ENCODE measurements around the gene TRAK1.

TRAK1 gene

GRCh38 chr3:42119561-42120355, 28.6 kb downstream of the TRAK1 start:
- in situ Hi-C loops (cut with MboI; ENCODE audit: low sequenced_read_pairs), result no loop called here

GRCh38 chr3:42120866-42121265, 29.7 kb downstream of the TRAK1 start:
- in situ Hi-C loops (cut with MboI; ENCODE audit: low sequenced_read_pairs), result no loop called here

- in situ Hi-C loops (cut with MboI; ENCODE audit: low sequenced_read_pairs), result no loop called here
Measured at GRCh38 chr3:42122261-42123011, 31.3 kb downstream of the TRAK1 start.

- in situ Hi-C loops (cut with MboI; ENCODE audit: low sequenced_read_pairs), result no loop called here
Measured at GRCh38 chr3:42123012-42123581, 31.9 kb downstream of the TRAK1 start.

- in situ Hi-C loops (cut with MboI; ENCODE audit: low sequenced_read_pairs), result no loop called here
Measured at GRCh38 chr3:42123824-42124658, 32.9 kb downstream of the TRAK1 start.

- in situ Hi-C loops (cut with MboI; ENCODE audit: low sequenced_read_pairs), result no loop called here
Measured at GRCh38 chr3:42127226-42127625, 36.1 kb downstream of the TRAK1 start.

- in situ Hi-C loops (cut with MboI; ENCODE audit: low sequenced_read_pairs), result no loop called here
Measured at GRCh38 chr3:42128526-42128925, 37.4 kb downstream of the TRAK1 start.

- in situ Hi-C loops (cut with MboI; ENCODE audit: low sequenced_read_pairs), result no loop called here
Measured at GRCh38 chr3:42129014-42129953, 38.1 kb downstream of the TRAK1 start.

GRCh38 chr3:42130007-42130328, 38.8 kb downstream of the TRAK1 start:
- in situ Hi-C loops (cut with MboI; ENCODE audit: low sequenced_read_pairs), result no loop called here

- in situ Hi-C loops (cut with MboI; ENCODE audit: low sequenced_read_pairs), result no loop called here
Measured at GRCh38 chr3:42130329-42131070, 39.3 kb downstream of the TRAK1 start.

GRCh38 chr3:42133500-42134298, 42.5 kb downstream of the TRAK1 start:
- in situ Hi-C loops (cut with MboI; ENCODE audit: low sequenced_read_pairs), result no loop called here

GRCh38 chr3:42134867-42135464, 43.8 kb downstream of the TRAK1 start:
- in situ Hi-C loops (cut with MboI; ENCODE audit: low sequenced_read_pairs), result no loop called here

- in situ Hi-C loops (cut with MboI; ENCODE audit: low sequenced_read_pairs), result no loop called here
Measured at GRCh38 chr3:42139621-42140453, 48.7 kb downstream of the TRAK1 start.

- in situ Hi-C loops (cut with MboI; ENCODE audit: low sequenced_read_pairs), result no loop called here
Measured at GRCh38 chr3:42140665-42141203, 49.6 kb downstream of the TRAK1 start.

GRCh38 chr3:42143440-42143839, 52.3 kb downstream of the TRAK1 start:
- in situ Hi-C loops (cut with MboI; ENCODE audit: low sequenced_read_pairs), result no loop called here

- in situ Hi-C loops (cut with MboI; ENCODE audit: low sequenced_read_pairs), result no loop called here
Measured at GRCh38 chr3:42144209-42144608, 53.1 kb downstream of the TRAK1 start.

Measured in HL-60/S4 (cell line).